Muscle layer of colon (tissue), 2 donors: Measurements from ENCODE around the gene LRP8.
"Not testable (repeated sequence)": the region's sequence is repeated elsewhere in the genome, so short reads cannot be mapped to it uniquely, and the experiment has no call there.

Experiments
- H3K27ac ChIP-seq: one replicate; pipeline ENCODE4 v1.7.0; 2013; ENCODE audit warnings: low read depth, mild to moderate bottlenecking, low read length, moderate library complexity
- H3K27me3 ChIP-seq, 2 donors: one replicate each; pipeline ENCODE4 v1.7.0; 2013; ENCODE audit warnings: low read length in 2 of 2, mild to moderate bottlenecking in 2 of 2; ENCODE audit not compliant: insufficient read depth in 2 of 2, control insufficient read depth in 1 of 2
- H3K36me3 ChIP-seq: one replicate; pipeline ENCODE4 v1.7.0; 2013; ENCODE audit warnings: mild to moderate bottlenecking, low read length; ENCODE audit not compliant: insufficient read depth
- H3K4me1 ChIP-seq: one replicate; pipeline ENCODE4 v1.7.0; 2013; ENCODE audit warnings: mild to moderate bottlenecking, low read length; ENCODE audit not compliant: insufficient read depth
- H3K4me3 ChIP-seq, 2 donors: one replicate each; pipeline ENCODE4 v1.7.0; 2013; ENCODE audit warnings: low read length in 2 of 2, low read depth in 1 of 2, mild to moderate bottlenecking in 1 of 2, moderate library complexity in 1 of 2
- H3K9ac ChIP-seq: one replicate; pipeline ENCODE4 v1.7.0; 2013; ENCODE audit warnings: low read length
- H3K9me3 ChIP-seq: one replicate; pipeline ENCODE4 v1.7.0; 2013; ENCODE audit warnings: mild to moderate bottlenecking, low read length
- donor health status: abdominal sarcoma.
- donor health status: Adenocarcinoma of cecum.

LRP8 gene

GRCh38 chr1:53294061-53294460, 33.8 kb downstream of the LRP8 start:
- H3K9me3 ChIP-seq, result no peaks in the 10 kb centered on the region
- no peaks in the 10 kb centered on the region for H3K27me3 ChIP-seq
- H3K27ac ChIP-seq, result no peak overlapping the region
- H3K9ac ChIP-seq, result no peak overlapping the region
- no peak overlapping the region for H3K4me3 ChIP-seq
- peaks cover 5% of the 10 kb centered on the region for H3K4me1 ChIP-seq
- H3K36me3 ChIP-seq, result no peaks in the 10 kb centered on the region

- Histone ChIP-seq H3K36me3 (no peaks in the 10 kb centered on the region), H3K4me1 (peaks cover 5% of the 10 kb centered on the region), H3K4me3 (no peak overlapping the region), H3K27ac (no peak overlapping the region), H3K9me3 (no peaks in the 10 kb centered on the region), H3K9ac (no peak overlapping the region), H3K27me3 (no peaks in the 10 kb centered on the region)
Observed at GRCh38 chr1:53293123-53293522, 34.7 kb downstream of the LRP8 start.

GRCh38 chr1:53292690-53293089, 35.2 kb downstream of the LRP8 start:
- H3K9ac ChIP-seq, result no peak overlapping the region
- no peak overlapping the region for H3K27ac ChIP-seq
- H3K36me3 ChIP-seq, result no peaks in the 10 kb centered on the region
- H3K4me1 ChIP-seq, result peaks cover 5% of the 10 kb centered on the region
- no peaks in the 10 kb centered on the region for H3K27me3 ChIP-seq
- H3K9me3 ChIP-seq, result no peaks in the 10 kb centered on the region
- H3K4me3 ChIP-seq, result no peak overlapping the region

- Histone ChIP-seq H3K9me3 (no peaks in the 10 kb centered on the region), H3K4me3 (no peak overlapping the region), H3K27ac (no peak overlapping the region), H3K9ac (no peak overlapping the region), H3K36me3 (no peaks in the 10 kb centered on the region), H3K4me1 (peaks cover 5% of the 10 kb centered on the region), H3K27me3 (no peaks in the 10 kb centered on the region)
Observed at GRCh38 chr1:53291574-53291973, 36.3 kb downstream of the LRP8 start.

GRCh38 chr1:53288790-53289429, 39.0 kb downstream of the LRP8 start:
- H3K36me3 ChIP-seq, result no peaks in the 10 kb centered on the region
- H3K27me3 ChIP-seq, result no peaks in the 10 kb centered on the region
- no peak overlapping the region for H3K4me3 ChIP-seq
- H3K9me3 ChIP-seq, result no peaks in the 10 kb centered on the region
- H3K4me1 ChIP-seq, result peaks cover 5% of the 10 kb centered on the region
- H3K27ac ChIP-seq, result no peak overlapping the region
- H3K9ac ChIP-seq, result no peak overlapping the region

- H3K4me1 ChIP-seq, result peaks cover 3% of the 10 kb centered on the region
- H3K27ac ChIP-seq, result no peak overlapping the region
- no peak overlapping the region for H3K4me3 ChIP-seq
- no peaks in the 10 kb centered on the region for H3K9me3 ChIP-seq
- no peaks in the 10 kb centered on the region for H3K36me3 ChIP-seq
- H3K27me3 ChIP-seq, result no peaks in the 10 kb centered on the region
- H3K9ac ChIP-seq, result no peak overlapping the region
Observed at GRCh38 chr1:53288002-53288789, 39.7 kb downstream of the LRP8 start.

- Histone ChIP-seq H3K4me3 (no peak overlapping the region), H3K9me3 (no peaks in the 10 kb centered on the region), H3K36me3 (no peaks in the 10 kb centered on the region), H3K4me1 (no peaks in the 10 kb centered on the region), H3K9ac (no peak overlapping the region), H3K27me3 (no peaks in the 10 kb centered on the region), H3K27ac (no peak overlapping the region)
Observed at GRCh38 chr1:53286955-53287354, 40.9 kb downstream of the LRP8 start.

GRCh38 chr1:53285969-53286760, 41.7 kb downstream of the LRP8 start:
- no peaks in the 10 kb centered on the region for H3K4me1 ChIP-seq
- H3K27me3 ChIP-seq, result no peaks in the 10 kb centered on the region
- no peak overlapping the region for H3K27ac ChIP-seq
- no peaks in the 10 kb centered on the region for H3K9me3 ChIP-seq
- H3K36me3 ChIP-seq, result no peaks in the 10 kb centered on the region
- H3K9ac ChIP-seq, result no peak overlapping the region
- no peak overlapping the region for H3K4me3 ChIP-seq

GRCh38 chr1:53285546-53285945, 42.3 kb downstream of the LRP8 start:
- Histone ChIP-seq H3K36me3 (no peaks in the 10 kb centered on the region), H3K4me3 (no peak overlapping the region), H3K9me3 (no peaks in the 10 kb centered on the region), H3K27me3 (no peaks in the 10 kb centered on the region), H3K27ac (no peak overlapping the region), H3K9ac (no peak overlapping the region), H3K4me1 (no peaks in the 10 kb centered on the region)

- Histone ChIP-seq H3K9me3 (no peaks in the 10 kb centered on the region), H3K4me3 (no peak overlapping the region), H3K27ac (no peak overlapping the region), H3K9ac (no peak overlapping the region), H3K36me3 (no peaks in the 10 kb centered on the region), H3K27me3 (no peaks in the 10 kb centered on the region), H3K4me1 (no peaks in the 10 kb centered on the region)
Observed at GRCh38 chr1:53284224-53285020, 43.4 kb downstream of the LRP8 start.

GRCh38 chr1:53283156-53283555, 44.7 kb downstream of the LRP8 start:
- H3K27me3 ChIP-seq, H3K9me3 ChIP-seq, H3K36me3 ChIP-seq, H3K4me1 ChIP-seq, H3K9ac ChIP-seq, H3K4me3 ChIP-seq, H3K27ac ChIP-seq: not testable (repeated sequence)
